Iris pigment epithelial cell (primary cell): Measurements from ENCODE around the gene AAMDC.

Experiments used
- DNase-seq: peaks from one replicate; pipeline ENCODE4 v3.0.0-alpha.2; 2011; ENCODE audit warnings: low read depth

AAMDC gene

GRCh38 chr11:77820565-77821348, at the start of gene AAMDC, which contains the start of gene RSF1:
Gene AAMDC, plus strand, starts transcription at chr11:77821144. Its CDS starts 21,353 bp downstream, at chr11:77842497.
Gene RSF1, minus strand, starts transcription at chr11:77820722. Its CDS starts 8 bp downstream, at chr11:77820714.
- peak; percentile 99 for DNase-seq

GRCh38 chr11:77775936-77776335, 45.0 kb upstream of the AAMDC start:
- no peak for DNase-seq

DNA sequence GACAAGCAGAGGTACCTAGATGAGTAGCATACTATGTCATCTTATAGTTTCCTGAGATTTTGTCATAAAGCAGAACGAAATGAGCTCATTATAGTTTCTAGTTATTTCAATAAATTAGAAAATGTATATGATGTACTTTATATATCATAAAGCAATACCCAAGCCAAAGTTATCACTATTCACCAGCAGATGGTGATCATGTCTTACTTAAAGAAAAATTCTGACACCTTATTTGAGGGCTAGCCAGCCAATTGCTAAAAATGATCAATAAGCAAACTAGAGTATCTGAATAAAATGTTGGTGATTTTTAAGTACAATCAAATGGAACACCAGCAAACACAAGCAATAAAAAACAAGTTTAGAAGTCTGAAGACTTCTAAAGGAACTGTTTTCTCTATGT, 44.5 kb upstream of the AAMDC start:
- DNase-seq: no peak

- DNase-seq: no peak
Observed at GRCh38 chr11:77778118-77778517, 42.8 kb upstream of the AAMDC start.

DNA sequence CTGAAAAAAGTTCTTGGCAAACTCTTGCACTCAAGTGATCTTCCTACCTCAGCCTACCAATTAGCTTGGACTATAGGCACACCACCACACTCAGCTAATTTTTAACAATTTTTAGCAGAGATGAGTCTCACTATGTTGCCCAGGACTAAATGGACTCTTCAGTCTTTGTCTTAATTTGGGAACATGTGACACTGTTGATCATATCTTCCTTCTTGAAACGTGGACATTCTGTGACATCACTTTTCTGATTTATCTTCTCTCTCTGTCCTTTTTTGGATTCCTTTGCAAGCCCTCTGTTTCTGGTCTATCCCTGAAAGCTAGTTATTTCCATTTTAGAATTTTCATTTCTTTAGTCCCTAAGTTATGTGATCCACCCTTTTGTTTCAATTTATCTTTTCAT, 42.4 kb upstream of the AAMDC start:
- no peak for DNase-seq

GRCh38 chr11:77779935-77780334, 41.0 kb upstream of the AAMDC start:
- DNase-seq: peak; percentile 46

DNA sequence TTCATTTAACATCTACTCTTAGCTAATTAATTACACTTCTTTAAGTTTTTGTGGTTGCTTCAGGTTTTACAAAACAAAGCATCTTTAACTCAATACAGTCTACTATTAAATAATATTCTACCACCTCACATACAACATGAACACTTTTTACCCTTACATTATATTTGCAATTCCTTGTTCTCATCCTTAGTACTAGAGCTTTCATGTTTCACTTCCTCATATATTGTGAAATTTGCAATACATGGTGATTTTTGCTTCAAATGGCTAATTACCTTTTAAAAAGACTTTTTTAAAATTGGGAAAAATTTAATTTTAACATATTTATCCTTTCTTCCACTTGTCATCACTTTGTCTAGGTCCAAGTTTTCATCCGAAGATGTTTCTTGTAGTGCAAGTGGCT, 37.9 kb upstream of the AAMDC start:
- DNase-seq: no peak

- no peak for DNase-seq
Observed at GRCh38 chr11:77784572-77784971, 36.4 kb upstream of the AAMDC start.

DNA sequence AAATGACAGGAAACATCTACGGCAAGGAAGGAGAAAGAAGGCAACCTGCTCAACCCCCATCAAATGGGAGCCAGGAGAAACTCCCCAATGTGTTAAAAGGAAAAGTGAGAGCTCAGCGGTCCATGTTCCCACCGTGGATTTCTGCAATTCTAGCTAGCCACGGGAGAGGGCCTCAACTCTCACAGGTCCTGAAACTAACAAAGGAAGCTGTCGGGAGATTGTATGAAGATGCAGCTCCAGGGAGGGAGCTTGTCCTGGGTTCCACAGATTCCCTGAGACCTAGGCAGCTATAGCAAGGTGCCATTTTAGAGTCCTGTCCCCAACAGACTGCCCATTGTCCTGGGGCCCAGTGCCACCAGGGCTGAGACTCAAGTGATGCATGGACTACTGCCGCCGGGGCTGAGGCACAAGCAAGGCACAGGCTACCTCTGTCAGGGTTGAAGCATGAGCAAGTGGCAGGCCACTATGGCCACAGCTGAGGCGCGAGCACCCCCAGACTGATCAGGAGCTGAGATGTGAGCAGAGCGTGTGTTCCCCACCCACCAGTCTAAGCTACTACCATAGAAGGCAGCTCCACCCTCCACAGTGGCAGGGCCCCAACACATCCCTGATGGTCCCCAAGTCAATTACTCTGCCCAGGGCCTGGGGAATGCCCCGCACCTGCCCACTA, 31.7 kb upstream of the AAMDC start:
- no peak for DNase-seq

DNA sequence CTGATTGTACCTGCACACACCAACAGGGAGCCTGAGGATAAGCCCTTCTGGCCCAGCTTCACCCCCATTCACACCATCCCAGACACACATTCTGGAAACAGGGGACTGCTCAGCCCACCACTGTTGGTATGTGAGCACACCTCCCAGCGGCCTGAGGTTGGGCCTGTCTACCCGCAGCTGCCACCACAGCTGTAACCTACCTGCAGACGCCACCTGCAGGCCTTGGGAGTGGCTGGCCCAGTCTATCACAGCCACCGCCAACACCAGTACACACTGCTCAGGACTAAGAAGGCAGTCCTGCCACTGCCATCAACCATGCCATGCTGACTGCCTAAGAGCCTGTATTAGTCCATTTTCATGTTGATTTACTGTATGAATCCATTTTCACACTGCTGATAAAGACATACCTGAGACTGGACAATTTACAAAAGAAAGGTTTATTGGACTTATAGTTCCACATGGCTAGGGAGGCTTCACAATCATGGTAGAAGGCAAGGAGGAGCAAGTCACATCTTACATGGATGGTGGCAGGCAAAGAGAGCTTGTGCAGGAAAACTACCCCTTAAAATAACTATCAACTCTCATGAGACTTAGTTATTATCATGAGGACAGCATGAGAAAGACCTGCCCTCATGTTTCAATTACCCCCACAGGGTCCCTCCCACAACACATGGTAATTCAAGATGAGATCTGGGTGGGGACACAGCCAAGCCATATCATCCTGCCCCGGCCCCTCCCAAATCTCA, 31.0 kb upstream of the AAMDC start:
- DNase-seq: no peak

GRCh38 chr11:77791301-77791700, 29.6 kb upstream of the AAMDC start:
- DNase-seq: no peak

- DNase-seq: no peak
Observed at GRCh38 chr11:77793972-77794371, 27.0 kb upstream of the AAMDC start.

GRCh38 chr11:77799338-77799737, 21.6 kb upstream of the AAMDC start:
- DNase-seq: no peak

DNA sequence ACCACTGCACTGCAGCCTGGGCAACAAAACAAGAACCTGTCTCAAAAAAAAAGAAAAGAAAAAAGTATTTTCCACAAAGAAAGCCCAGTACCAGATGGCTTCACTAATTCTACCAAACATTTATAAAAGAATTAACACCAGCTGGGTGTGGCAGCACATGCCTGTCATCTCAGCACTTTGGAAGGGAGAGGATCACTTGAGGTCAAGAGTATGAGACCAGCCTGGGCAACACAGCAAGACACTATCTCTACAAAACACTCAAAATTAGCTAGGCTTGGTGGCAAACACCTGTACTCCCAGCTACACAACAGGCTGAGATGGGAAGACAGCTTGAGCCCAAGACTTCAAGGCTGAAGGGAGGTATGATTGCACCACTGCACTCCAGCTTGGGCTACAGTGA, 20.5 kb upstream of the AAMDC start:
- no peak for DNase-seq

- peak; percentile 28 for DNase-seq
Observed at GRCh38 chr11:77801477-77801876, 19.5 kb upstream of the AAMDC start.

DNA sequence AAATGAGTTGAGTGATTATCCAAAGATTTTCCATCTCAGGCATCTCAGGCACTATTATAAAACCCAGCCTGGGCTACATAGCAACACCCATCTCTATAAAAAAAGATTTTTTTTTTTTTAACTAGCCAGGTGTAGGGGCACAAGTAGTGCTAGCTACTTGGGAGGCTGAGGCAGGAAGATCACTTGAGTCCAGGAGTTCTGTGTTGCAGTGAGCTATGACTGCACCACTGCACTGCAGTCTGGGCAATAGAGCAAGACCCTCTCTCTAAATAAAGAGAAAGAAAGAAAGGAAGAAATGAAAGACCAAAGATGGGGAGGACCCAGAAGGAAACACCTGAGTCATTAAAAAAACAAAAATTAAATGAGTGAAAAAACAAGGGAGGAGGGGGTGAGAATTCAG, 14.5 kb upstream of the AAMDC start:
- no peak for DNase-seq

GRCh38 chr11:77806993-77807392, 14.0 kb upstream of the AAMDC start:
- DNase-seq: no peak

DNA sequence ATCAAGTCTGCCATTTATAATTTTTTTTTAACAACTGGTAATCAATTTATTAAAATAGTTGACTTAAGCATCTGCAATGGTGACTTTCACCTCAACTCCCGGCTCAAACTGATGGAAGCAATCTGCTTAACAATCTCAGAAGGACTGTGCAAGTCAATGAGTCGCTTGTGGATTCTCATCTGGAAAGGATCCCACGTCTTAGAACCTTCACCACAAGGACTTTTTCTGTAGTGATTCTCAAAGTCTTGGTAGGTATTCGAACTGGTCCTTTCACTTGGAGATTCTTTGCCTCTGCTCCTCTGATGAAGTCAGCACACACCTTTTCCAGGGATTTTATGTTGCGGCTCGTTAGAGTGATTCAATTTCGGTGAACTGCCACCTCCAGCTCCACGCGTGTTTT, 7.7 kb upstream of the AAMDC start:
- peak; percentile 40 for DNase-seq

DNA sequence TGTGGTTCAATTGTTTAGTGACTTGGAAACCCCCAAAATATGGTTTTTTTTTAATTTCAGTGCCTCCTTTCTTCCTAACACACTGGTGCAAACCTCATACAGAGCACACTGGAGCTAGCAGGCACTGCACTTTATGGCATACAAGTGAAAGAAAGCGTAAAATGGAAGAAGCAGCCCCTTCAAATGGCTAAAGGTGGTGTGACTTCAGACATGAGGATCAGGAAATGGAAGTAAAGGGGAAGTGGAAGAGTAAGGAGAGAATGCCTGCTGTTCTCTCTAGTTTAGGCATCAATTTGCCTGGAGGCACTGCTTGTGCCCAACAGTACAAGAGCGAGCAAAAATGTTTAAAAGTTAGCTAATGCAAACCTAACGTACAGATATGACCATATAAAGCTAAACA, 6.1 kb upstream of the AAMDC start:
- no peak for DNase-seq

- no peak for DNase-seq
Observed at GRCh38 chr11:77815459-77815858, 5.5 kb upstream of the AAMDC start.

DNA sequence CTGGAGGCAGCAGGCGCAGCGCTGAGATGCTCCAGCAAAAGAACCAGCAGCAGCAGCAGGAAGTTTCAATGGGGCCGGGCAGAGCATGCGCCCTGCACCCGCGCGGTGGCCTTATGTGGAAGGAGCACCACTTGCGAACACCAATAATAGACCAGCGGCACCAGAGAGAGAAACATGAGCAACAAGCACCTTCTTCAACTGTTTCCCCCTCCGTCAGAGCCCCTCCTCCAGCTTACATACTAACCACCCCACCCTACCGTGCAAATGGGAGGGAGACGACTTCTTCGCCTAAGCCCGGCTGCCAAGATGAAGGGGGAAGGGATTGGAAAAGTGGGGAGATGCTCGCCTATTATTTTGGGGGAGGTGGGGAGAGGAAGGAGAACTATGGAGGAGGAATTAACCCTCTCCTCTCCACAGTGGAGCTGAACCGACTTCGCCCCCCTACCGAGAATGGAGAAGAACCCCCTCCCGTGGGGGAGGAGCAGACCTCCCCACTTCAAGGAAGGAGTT, 1.5 kb upstream of the AAMDC start:
- peak; percentile 95 for DNase-seq

- DNase-seq: peak; percentile 40
Observed at GRCh38 chr11:77819921-77820564, 901 bp upstream of the AAMDC start.
